ENCODE data around the gene SORCS1. TPM values are rescaled to one million over a fixed set of nuclear protein-coding genes. Genes with fewer than 3 reads are reported as not detected.

The SORCS1 gene
- total RNA-seq, 1 experiment from 2014 or later, result 1.7 TPM

DNA sequence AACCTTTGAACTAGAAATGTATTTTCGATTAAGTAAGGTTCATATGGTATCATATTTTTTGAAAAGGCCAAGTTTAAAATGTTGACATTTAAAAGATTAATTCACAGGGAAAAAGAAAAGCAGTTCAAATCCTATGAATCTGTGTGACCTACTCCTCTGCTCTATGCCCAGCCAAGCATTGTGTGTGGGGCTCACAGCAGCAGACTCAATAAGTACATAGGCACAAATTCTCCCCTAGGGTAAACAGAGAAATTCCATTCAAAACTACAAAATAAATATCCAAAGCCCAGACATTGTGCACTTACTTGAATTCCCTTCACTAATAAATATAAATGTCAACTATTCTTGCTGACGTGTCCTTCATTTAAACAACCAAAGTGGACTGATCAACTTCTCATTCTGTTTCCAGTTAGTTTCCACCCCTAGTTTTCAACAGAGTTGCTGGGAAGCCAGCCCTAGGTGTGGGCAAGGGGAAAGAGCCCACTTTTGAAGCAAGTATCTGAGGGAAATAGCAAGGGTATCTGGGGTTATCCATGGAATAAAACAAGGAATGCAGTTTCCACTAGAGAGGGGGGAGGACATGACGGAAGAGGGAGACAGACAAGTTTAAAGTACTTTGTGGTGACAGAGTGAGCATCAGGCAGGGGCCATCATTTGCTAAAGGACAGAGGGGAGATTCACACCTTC is 533.3 kb downstream of the SORCS1 start:
- Histone ChIP-seq H3K56ac (ENCODE audit: insufficient read length, low read depth, low read length) (no peak overlapping the region), H4K91ac (ENCODE audit: insufficient read length, low read depth, low read length) (no peak overlapping the region), H4K8ac (replicated peaks; ENCODE audit: insufficient read length, low read depth, low read length) (no peak overlapping the region), H3K9ac (ENCODE audit: extremely low read depth, insufficient read length, low read length) (no peak overlapping the region), H3K23me2 (ENCODE audit: insufficient read length, low read depth, low read length, poor library complexity, severe bottlenecking) (no peaks in the 10 kb centered on the region), H3K4ac (ENCODE audit: low read depth, low read length) (no peak overlapping the region), H3K9me3 (ENCODE audit: control insufficient read depth, low read depth, low read length) (no peaks in the 10 kb centered on the region), H2BK15ac (ENCODE audit: low read depth, low read length) (no peak overlapping the region), H3K4me2 (ENCODE audit: insufficient read depth, insufficient read length, low read length) (no peak overlapping the region), H2BK5ac (ENCODE audit: insufficient read length, low read length) (no peak overlapping the region), H3K27me3 (ENCODE audit: insufficient read depth, low read length) (no peaks in the 10 kb centered on the region), H3K79me1 (ENCODE audit: insufficient read depth, low read depth, low read length, poor library complexity, severe bottlenecking) (no peaks in the 10 kb centered on the region), H2BK120ac (ENCODE audit: low read depth, low read length, poor library complexity, severe bottlenecking) (no peak overlapping the region), H3K4me1 (ENCODE audit: insufficient read depth, low read length) (no peaks in the 10 kb centered on the region), H4K20me1 (ENCODE audit: control insufficient read depth, insufficient read depth, insufficient read length) (no peaks in the 10 kb centered on the region), H2AFZ (ENCODE audit: low read length) (no peak overlapping the region), H3K14ac (ENCODE audit: insufficient read depth, low read length) (no peak overlapping the region), H2AK5ac (ENCODE audit: insufficient read length, low read length) (no peak overlapping the region), H3T11ph (ENCODE audit: low read length) (no peak overlapping the region), H2BK12ac (ENCODE audit: insufficient read length, low read depth, low read length) (no peak overlapping the region), H2BK20ac (ENCODE audit: low read depth, low read length, poor library complexity, severe bottlenecking) (no peak overlapping the region), H3K79me2 (ENCODE audit: insufficient read depth, low read length) (no peaks in the 10 kb centered on the region), H3K18ac (ENCODE audit: insufficient read length, low read depth, low read length) (no peak overlapping the region), H4K5ac (ENCODE audit: insufficient read length, low read depth, low read length) (no peak overlapping the region), H3K27ac (ENCODE audit: insufficient read length, low read depth, low read length) (no peak overlapping the region), H3K23ac (ENCODE audit: insufficient read length, low read depth, low read length) (no peak overlapping the region)
- no peaks in the 10 kb centered on the region for H3K27me3 Mint-ChIP-seq (ENCODE audit: low read depth)
- no peak for DNase-seq
- H3K9me3 Mint-ChIP-seq, result no peaks in the 10 kb centered on the region
- TF ChIP-seq, protein P1, sequence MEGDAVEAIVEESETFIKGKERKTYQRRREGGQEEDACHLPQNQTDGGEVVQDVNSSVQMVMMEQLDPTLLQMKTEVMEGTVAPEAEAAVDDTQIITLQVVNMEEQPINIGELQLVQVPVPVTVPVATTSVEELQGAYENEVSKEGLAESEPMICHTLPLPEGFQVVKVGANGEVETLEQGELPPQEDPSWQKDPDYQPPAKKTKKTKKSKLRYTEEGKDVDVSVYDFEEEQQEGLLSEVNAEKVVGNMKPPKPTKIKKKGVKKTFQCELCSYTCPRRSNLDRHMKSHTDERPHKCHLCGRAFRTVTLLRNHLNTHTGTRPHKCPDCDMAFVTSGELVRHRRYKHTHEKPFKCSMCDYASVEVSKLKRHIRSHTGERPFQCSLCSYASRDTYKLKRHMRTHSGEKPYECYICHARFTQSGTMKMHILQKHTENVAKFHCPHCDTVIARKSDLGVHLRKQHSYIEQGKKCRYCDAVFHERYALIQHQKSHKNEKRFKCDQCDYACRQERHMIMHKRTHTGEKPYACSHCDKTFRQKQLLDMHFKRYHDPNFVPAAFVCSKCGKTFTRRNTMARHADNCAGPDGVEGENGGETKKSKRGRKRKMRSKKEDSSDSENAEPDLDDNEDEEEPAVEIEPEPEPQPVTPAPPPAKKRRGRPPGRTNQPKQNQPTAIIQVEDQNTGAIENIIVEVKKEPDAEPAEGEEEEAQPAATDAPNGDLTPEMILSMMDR (conservative IDR thresholded peaks at IDR 0.05), result no peak
- no CpG with 5 or more reads among the region's 3 CpGs for WGBS (ENCODE audit: extremely low coverage, insufficient read length, low lambda C conversion rate)
- H3K4me3 Mint-ChIP-seq, result no peak overlapping the region
- no peak overlapping the region; a peak in 1 of 7 replicates for H3K27ac Mint-ChIP-seq
- H3K4me1 Mint-ChIP-seq, result peaks cover 0 to under 1% of the 10 kb centered on the region in 2 experiments; a peak in 2 of 4 replicates
- H3K36me3 Mint-ChIP-seq (ENCODE audit: insufficient read depth in 1 of 3, low read depth in 3 of 3), result no peaks in the 10 kb centered on the region

Measured in H9 (cell line).